Upper lobe of left lung (tissue), 4 donors: ENCODE data around the gene ALX4.

ENCODE experiments used
- CTCF ChIP-seq, 6 experiments: fragments of 450-650 bp in 4 of 6; fragments of 200-600 bp in 2 of 6; sonication (generic) in 2 of 6; IDR thresholded peaks; one replicate each; pipeline ENCODE4 v1.5.1; 2016 to 2019; ENCODE audit warnings: antibody characterized with exemption in 6 of 6
- EP300 ChIP-seq, 4 donors: sonication (generic); formaldehyde crosslinking; IDR thresholded peaks; one replicate each; pipeline ENCODE4 v1.5.1; 2017; ENCODE audit warnings: antibody characterized with exemption in 4 of 4, control low read depth in 2 of 4
- POLR2A ChIP-seq, 4 donors: fragments of 450-650 bp; IDR thresholded peaks; one replicate each; pipeline ENCODE4 v1.5.1; 2016 to 2017; ENCODE audit warnings: antibody characterized with exemption in 4 of 4, mild to moderate bottlenecking in 2 of 4

DNA sequence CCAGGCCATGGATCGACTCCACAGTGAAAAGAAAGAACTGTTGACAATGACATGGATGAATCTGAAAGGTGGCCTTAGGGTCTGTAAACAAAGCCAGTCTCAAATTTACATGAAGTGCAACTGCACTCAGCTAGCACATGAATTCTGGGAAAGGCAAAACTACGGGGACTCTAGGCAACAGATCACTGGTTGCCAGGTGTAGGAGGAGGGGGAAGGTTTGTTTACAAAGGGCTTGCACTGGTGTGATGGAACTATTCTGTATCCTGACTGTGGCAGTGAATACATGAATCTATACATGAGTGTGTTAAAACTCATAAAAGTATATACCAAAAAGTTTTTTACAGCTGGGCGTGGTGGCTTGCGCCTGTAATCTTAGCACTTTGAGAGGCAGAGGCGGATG, 27.3 kb downstream of the ALX4 start:
- no peak for TF ChIP-seq POLR2A (IDR thresholded peaks at IDR 0.05)
- no peak for TF ChIP-seq CTCF (IDR thresholded peaks at IDR 0.05)
- no peak for TF ChIP-seq EP300 (IDR thresholded peaks at IDR 0.05)
